Measurements from ENCODE around the gene ABCG4. TPM values are rescaled to one million over a fixed set of nuclear protein-coding genes. Genes with fewer than 3 reads are reported as not detected.

Gene ABCG4
- total RNA-seq, 1 experiment from 2014 or later = 1.9 TPM

- ATAC-seq (no peak), DNase-seq (ENCODE audit: low read depth, low spot score) (no peak)
- H3K9me2 ChIP-seq (ENCODE audit: insufficient read depth) = no peaks in the 10 kb centered on the region
- POLR2A ChIA-PET = no interaction called here
- no peaks in the 10 kb centered on the region for H3K9me3 ChIP-seq (ENCODE audit: control insufficient read depth in 1 of 2, insufficient read depth in 1 of 2, low read depth in 1 of 2, low read length in 2 of 2)
- peaks cover 14 to 28% of the 10 kb centered on the region in 2 experiments for H3K4me1 ChIP-seq (ENCODE audit: control insufficient read depth in 1 of 2, insufficient read depth in 2 of 2, low read length in 2 of 2)
- intact Hi-C loops (cut with micrococcal nuclease) = no loop called here
- TF ChIP-seq CEBPB (IDR thresholded peaks at IDR 0.05; ENCODE audit: low read depth) (no peak), POLR2A (IDR thresholded peaks at IDR 0.05; ENCODE audit: borderline replicate concordance, extremely low read depth, insufficient read depth, insufficient read length) (no peak), EZH2 (IDR thresholded peaks at IDR 0.05) (no peak), TCF7L2 (IDR thresholded peaks at IDR 0.05; ENCODE audit: borderline replicate concordance, extremely low read depth, insufficient read depth, insufficient read length) (no peak), CBX3 (IDR thresholded peaks at IDR 0.05; ENCODE audit: low read depth) (no peak), SP1 (IDR thresholded peaks at IDR 0.05; ENCODE audit: low read depth) (no peak), CTCF (IDR thresholded peaks at IDR 0.05 in 2 of 3, conservative IDR thresholded peaks at IDR 0.05 in 1 of 3; ENCODE audit: borderline replicate concordance in 1 of 3, insufficient read depth in 1 of 3, low read depth in 2 of 3, low read length in 2 of 3) (no peak), POLR2AphosphoS5 (IDR thresholded peaks at IDR 0.05; ENCODE audit: low read depth, low read length) (no peak), YY1 (IDR thresholded peaks at IDR 0.05; ENCODE audit: extremely low read depth, insufficient replicate concordance, low read depth, low read length) (no peak), JUND (IDR thresholded peaks at IDR 0.05) (no peak), EGR1 (IDR thresholded peaks at IDR 0.05; ENCODE audit: low read depth) (no peak), FOSL1 (IDR thresholded peaks at IDR 0.05; ENCODE audit: low read depth) (no peak), ZNF274 (IDR thresholded peaks at IDR 0.05; ENCODE audit: low read depth, low read length) (no peak), ZFX (IDR thresholded peaks at IDR 0.05) (no peak), EZH2phosphoT487 (IDR thresholded peaks at IDR 0.05; ENCODE audit: borderline replicate concordance) (no peak), SRF (IDR thresholded peaks at IDR 0.05; ENCODE audit: low read depth) (no peak), RAD21 (IDR thresholded peaks at IDR 0.05; ENCODE audit: low read depth) (no peak)
- TF ChIP-seq, protein P1, sequence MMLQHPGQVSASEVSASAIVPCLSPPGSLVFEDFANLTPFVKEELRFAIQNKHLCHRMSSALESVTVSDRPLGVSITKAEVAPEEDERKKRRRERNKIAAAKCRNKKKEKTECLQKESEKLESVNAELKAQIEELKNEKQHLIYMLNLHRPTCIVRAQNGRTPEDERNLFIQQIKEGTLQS (IDR thresholded peaks at IDR 0.05) = no peak
- TF ChIP-seq, protein P2, sequence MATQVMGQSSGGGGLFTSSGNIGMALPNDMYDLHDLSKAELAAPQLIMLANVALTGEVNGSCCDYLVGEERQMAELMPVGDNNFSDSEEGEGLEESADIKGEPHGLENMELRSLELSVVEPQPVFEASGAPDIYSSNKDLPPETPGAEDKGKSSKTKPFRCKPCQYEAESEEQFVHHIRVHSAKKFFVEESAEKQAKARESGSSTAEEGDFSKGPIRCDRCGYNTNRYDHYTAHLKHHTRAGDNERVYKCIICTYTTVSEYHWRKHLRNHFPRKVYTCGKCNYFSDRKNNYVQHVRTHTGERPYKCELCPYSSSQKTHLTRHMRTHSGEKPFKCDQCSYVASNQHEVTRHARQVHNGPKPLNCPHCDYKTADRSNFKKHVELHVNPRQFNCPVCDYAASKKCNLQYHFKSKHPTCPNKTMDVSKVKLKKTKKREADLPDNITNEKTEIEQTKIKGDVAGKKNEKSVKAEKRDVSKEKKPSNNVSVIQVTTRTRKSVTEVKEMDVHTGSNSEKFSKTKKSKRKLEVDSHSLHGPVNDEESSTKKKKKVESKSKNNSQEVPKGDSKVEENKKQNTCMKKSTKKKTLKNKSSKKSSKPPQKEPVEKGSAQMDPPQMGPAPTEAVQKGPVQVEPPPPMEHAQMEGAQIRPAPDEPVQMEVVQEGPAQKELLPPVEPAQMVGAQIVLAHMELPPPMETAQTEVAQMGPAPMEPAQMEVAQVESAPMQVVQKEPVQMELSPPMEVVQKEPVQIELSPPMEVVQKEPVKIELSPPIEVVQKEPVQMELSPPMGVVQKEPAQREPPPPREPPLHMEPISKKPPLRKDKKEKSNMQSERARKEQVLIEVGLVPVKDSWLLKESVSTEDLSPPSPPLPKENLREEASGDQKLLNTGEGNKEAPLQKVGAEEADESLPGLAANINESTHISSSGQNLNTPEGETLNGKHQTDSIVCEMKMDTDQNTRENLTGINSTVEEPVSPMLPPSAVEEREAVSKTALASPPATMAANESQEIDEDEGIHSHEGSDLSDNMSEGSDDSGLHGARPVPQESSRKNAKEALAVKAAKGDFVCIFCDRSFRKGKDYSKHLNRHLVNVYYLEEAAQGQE (IDR thresholded peaks at IDR 0.05; ENCODE audit: low read depth) = no peak
- TF ChIP-seq, protein P3, sequence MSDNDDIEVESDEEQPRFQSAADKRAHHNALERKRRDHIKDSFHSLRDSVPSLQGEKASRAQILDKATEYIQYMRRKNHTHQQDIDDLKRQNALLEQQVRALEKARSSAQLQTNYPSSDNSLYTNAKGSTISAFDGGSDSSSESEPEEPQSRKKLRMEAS (IDR thresholded peaks at IDR 0.05) = no peak
- no peak overlapping the region for H3K4me3 ChIP-seq (replicated peaks in 1 of 2; ENCODE audit: low read depth in 1 of 2, low read length in 2 of 2)
- H3K9ac ChIP-seq (ENCODE audit: low read length) = no peak overlapping the region
- peaks cover 0 to 5% of the 10 kb centered on the region in 2 experiments; a peak in 1 of 4 replicates for H3K36me3 ChIP-seq (ENCODE audit: control insufficient read depth in 1 of 2, insufficient read depth in 2 of 2, low read length in 2 of 2)
- H3K27ac ChIP-seq (ENCODE audit: low read depth, low read length) = no peak overlapping the region
- H3K79me2 ChIP-seq (ENCODE audit: insufficient read depth, low read length) = no peaks in the 10 kb centered on the region; the same call in 1 of the 2 replicates
- no peak overlapping the region for H3K4me2 ChIP-seq (ENCODE audit: low read length)
- no TSS peak for BruUV-seq (replicated peaks)
- no peaks in the 10 kb centered on the region for H3K27me3 ChIP-seq (ENCODE audit: insufficient read depth, low read length)
- RAD21 ChIA-PET (ENCODE audit: low non-redundant PET in 1 of 2, low total read pairs in 2 of 2, uncharacterized antibody in 2 of 2, unreplicated experiment in 2 of 2) = no interaction called here
- CTCF ChIA-PET = no interaction called here
- no peaks in the 10 kb centered on the region for H4K20me1 ChIP-seq (ENCODE audit: insufficient read depth)
- no peak overlapping the region for H2AFZ ChIP-seq (ENCODE audit: low read depth, low read length, poor library complexity, severe bottlenecking)
Observed at GRCh38 chr11:119173453-119173852, 24.6 kb downstream of the ABCG4 start.
